Measurements from ENCODE around the gene CCNQ.

DNA sequence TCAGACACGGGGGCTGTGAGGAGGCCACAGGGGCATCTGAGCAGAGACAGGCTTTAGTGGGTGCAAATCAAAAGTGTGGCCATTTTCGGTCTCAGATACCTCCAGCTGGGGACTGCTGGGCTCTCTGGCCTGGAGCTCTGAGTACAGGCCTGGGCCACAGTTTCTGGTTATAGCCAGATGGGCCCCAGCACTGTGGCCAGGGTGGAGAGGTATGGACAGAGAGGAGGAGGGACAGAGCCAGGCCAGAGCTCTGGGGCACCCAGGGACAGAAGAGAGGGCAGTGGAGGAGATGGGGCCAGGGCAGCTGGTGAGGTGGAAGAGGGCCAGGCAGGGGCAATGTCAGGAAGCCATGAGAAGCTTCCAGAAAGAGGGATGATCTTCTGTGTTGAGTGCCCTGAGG is 20.1 kb downstream of the CCNQ start:
- TF ChIP-seq, protein P1, sequence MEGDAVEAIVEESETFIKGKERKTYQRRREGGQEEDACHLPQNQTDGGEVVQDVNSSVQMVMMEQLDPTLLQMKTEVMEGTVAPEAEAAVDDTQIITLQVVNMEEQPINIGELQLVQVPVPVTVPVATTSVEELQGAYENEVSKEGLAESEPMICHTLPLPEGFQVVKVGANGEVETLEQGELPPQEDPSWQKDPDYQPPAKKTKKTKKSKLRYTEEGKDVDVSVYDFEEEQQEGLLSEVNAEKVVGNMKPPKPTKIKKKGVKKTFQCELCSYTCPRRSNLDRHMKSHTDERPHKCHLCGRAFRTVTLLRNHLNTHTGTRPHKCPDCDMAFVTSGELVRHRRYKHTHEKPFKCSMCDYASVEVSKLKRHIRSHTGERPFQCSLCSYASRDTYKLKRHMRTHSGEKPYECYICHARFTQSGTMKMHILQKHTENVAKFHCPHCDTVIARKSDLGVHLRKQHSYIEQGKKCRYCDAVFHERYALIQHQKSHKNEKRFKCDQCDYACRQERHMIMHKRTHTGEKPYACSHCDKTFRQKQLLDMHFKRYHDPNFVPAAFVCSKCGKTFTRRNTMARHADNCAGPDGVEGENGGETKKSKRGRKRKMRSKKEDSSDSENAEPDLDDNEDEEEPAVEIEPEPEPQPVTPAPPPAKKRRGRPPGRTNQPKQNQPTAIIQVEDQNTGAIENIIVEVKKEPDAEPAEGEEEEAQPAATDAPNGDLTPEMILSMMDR (IDR thresholded peaks at IDR 0.05): no peak
- TF ChIP-seq EZH2 (IDR thresholded peaks at IDR 0.05; ENCODE audit: borderline replicate concordance, insufficient read depth, low read depth, low read length, poor library complexity, severe bottlenecking): no peak
